Ishikawa (cell line): ENCODE results near the gene AGXT.

Experiments used
- CEBPB ChIP-seq: IDR thresholded peaks from 2 replicates; pipeline ENCODE4 v1.6.1; 2012
- EP300 ChIP-seq: IDR thresholded peaks from 2 replicates; pipeline ENCODE4 v1.6.1; 2012; ENCODE audit warnings: borderline replicate concordance
- FOXM1 ChIP-seq: IDR thresholded peaks from 2 replicates; pipeline ENCODE4 v1.6.1; 2012; ENCODE audit warnings: low read depth, borderline replicate concordance
- NFIC ChIP-seq: IDR thresholded peaks from 2 replicates; pipeline ENCODE4 v1.6.1; 2012
- RAD21 ChIP-seq: IDR thresholded peaks from 2 replicates; pipeline ENCODE4 v1.6.1; 2012; ENCODE audit warnings: low read depth
- YY1 ChIP-seq: IDR thresholded peaks from 2 replicates; pipeline ENCODE4 v1.6.1; 2012; ENCODE audit warnings: low read depth
- TF ChIP-seq, protein P1 (sequence below): IDR thresholded peaks from 2 replicates; pipeline ENCODE4 v1.6.1; 2012

- TF ChIP-seq RAD21 = no peak
- TF ChIP-seq, protein P1, sequence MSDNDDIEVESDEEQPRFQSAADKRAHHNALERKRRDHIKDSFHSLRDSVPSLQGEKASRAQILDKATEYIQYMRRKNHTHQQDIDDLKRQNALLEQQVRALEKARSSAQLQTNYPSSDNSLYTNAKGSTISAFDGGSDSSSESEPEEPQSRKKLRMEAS = no peak
- no peak for TF ChIP-seq NFIC
- TF ChIP-seq CEBPB = no peak
- TF ChIP-seq EP300 = no peak
- no peak for TF ChIP-seq YY1
- TF ChIP-seq FOXM1 = no peak
Observed at GRCh38 chr2:240887631-240888030, 19.0 kb downstream of the AGXT start.
